HFF-Myc (cell line): Measurements from ENCODE around the gene ZNF512.

ENCODE experiments used
- DNase-seq: peaks from one replicate; pipeline ENCODE4 v3.0.0-alpha.2; 2011; ENCODE audit warnings: low read depth; ENCODE audit errors: extremely low read depth
- H3K4me3 ChIP-seq: replicated peaks from 2 replicates; pipeline ENCODE4 v1.5.1; 2011; ENCODE audit warnings: low read depth, mild to moderate bottlenecking, control low read depth, low read length
- TF ChIP-seq, protein P1 (sequence below): IDR thresholded peaks from 2 replicates; pipeline ENCODE4 v1.5.1; 2012; ENCODE audit warnings: mild to moderate bottlenecking, low read depth, low read length, control low read depth; ENCODE audit errors: missing control alignments

ZNF512 gene

DNA sequence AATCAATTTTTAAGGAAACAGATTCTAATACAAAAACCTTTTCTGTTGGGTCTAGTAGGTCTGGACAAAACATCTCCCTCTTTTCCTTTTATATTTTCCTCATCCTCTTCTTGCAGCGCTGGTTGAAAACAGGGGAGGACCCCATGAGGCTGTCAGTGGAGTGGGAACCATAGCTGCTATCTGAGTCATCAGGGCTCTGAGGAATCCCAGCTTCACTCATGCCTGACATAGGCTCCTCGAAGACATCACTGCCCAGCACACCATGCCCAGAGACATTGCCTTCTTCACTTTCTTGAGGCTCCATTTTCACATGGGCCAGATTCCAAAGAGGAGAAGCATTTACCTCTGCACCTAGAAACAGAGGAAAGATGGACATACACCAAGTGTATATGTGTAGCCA, 70.6 kb downstream of the ZNF512 start:
- no peak for DNase-seq
- no peak overlapping the region for H3K4me3 ChIP-seq
- TF ChIP-seq, protein P1, sequence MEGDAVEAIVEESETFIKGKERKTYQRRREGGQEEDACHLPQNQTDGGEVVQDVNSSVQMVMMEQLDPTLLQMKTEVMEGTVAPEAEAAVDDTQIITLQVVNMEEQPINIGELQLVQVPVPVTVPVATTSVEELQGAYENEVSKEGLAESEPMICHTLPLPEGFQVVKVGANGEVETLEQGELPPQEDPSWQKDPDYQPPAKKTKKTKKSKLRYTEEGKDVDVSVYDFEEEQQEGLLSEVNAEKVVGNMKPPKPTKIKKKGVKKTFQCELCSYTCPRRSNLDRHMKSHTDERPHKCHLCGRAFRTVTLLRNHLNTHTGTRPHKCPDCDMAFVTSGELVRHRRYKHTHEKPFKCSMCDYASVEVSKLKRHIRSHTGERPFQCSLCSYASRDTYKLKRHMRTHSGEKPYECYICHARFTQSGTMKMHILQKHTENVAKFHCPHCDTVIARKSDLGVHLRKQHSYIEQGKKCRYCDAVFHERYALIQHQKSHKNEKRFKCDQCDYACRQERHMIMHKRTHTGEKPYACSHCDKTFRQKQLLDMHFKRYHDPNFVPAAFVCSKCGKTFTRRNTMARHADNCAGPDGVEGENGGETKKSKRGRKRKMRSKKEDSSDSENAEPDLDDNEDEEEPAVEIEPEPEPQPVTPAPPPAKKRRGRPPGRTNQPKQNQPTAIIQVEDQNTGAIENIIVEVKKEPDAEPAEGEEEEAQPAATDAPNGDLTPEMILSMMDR = no peak

- TF ChIP-seq, protein P1 = no peak
- no peak overlapping the region for H3K4me3 ChIP-seq
- no peak for DNase-seq
Measured at GRCh38 chr2:27655155-27655951, 72.5 kb downstream of the ZNF512 start.

GRCh38 chr2:27661371-27661770, 78.5 kb downstream of the ZNF512 start:
- TF ChIP-seq, protein P1 = no peak
- no peak for DNase-seq
- no peak overlapping the region for H3K4me3 ChIP-seq

GRCh38 chr2:27663285-27664153, 80.7 kb downstream of the ZNF512 start, which contains the start of the genes SLC4A1AP and SUPT7L:
Gene SLC4A1AP, plus strand, starts transcription at chr2:27663889. Its CDS starts 26 bp downstream, at chr2:27663915.
Gene SUPT7L, minus strand, starts transcription at chr2:27663614. Its CDS starts 1,422 bp downstream, at chr2:27662192.
- H3K4me3 ChIP-seq = peak within 1 kb of the TSS; percentile 92
- TF ChIP-seq, protein P1 = no peak
- DNase-seq = peak; percentile 57

DNA sequence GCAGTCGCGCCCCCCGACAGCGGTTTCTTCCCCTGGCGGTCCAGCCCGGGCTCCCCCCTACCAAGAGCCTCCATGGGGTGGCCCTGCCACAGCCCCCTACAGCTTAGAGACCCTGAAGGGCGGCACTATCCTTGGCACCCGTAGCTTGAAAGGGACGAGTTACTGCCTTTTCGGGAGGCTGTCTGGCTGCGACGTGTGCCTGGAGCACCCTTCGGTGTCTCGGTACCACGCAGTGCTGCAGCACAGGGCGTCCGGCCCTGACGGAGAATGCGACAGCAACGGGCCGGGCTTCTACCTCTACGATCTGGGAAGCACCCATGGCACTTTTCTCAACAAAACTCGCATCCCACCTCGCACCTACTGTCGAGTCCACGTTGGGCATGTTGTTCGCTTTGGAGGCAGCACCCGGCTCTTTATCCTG, 81.3 kb downstream of the ZNF512 start:
- DNase-seq = no peak
- TF ChIP-seq, protein P1 = no peak
- H3K4me3 ChIP-seq = peak overlapping the region; percentile 92

DNA sequence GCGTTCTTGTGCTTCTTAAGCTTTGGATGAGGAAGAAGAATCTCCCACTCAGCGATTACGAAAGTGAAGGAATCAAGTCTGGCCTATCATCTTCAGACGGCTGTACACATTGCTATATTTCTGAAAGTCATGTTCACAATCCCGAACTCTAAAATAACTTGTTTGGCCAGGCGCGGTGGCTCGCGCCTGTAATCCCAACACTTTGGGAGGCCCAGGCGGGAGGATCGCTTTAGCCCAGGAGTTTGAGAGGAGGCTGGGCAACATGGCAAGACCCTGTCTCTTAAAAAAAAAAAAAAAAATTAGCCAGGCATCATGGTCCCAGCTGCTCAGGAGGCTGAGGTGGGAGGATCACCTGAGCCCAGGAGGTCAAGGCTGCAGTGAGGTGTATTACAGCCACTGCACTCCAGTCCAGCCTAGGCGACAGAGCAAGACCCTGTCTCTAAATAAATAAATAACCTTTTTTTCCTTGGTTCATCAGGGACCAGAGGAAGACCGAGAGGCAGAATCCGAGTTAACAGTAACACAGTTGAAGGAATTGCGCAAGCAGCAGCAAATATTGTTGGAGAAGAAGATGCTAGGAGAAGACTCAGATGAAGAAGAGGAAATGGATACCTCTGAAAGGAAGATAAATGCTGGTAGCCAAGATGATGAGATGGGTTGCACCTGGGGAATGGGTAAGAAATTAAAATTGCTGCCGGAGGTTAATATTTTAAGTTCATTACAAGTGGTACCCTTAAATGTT, 82.0 kb downstream of the ZNF512 start:
- H3K4me3 ChIP-seq = peak overlapping the region; percentile 92
- TF ChIP-seq, protein P1 = no peak
- no peak for DNase-seq
